ENCODE data around the gene IGF2BP3.
"Not testable (repeated sequence)": the region's sequence is repeated elsewhere in the genome, so short reads cannot be mapped to it uniquely, and the experiment has no call there.

Gene IGF2BP3

GRCh38 chr7:23438171-23438570, 32.1 kb downstream of the IGF2BP3 start:
- in situ Hi-C loops (cut with HindIII; ENCODE audit: low pct_ligation_motif_present, low pct_unique_long_range_greater_than_20kb, low sequenced_read_pairs): no loop called here
- DNase-seq: no peak

DNA sequence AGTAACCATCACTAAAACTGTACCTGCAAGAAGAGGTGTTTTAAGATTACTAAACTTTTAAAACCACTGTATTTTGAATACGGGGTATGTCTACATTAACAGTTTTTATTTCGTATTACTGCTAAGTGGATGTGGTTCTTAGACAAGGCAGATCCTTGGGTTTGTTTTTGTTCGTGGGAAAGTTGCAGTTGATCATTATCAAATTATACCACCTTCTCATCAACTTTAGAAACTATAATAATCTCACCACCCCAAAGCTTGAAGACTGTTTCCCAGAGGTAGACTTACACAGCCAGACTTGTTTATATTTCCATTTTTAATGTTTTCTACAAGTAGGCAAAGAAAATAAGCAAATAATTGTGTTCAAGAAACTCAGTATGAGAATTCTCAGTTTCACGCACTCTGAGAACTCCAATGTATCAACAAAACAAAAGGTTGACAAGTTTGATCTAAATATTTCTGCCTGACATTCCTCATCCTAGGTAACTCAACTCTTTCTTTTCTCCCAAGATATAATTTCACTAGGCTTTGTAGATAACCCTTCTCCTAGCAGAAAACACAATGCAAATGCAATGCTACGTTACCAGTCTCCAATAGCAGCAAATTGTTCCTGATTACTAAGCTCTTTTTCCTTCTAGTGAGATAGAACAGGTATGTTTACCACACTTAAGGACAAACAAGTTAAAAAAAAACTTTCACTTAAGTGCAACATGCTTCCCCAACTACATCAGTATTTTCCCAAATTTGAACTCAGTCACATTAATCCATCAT, 36.0 kb downstream of the IGF2BP3 start:
- in situ Hi-C loops (cut with HindIII; ENCODE audit: low pct_ligation_motif_present, low pct_unique_long_range_greater_than_20kb, low sequenced_read_pairs): no loop called here
- DNase-seq: no peak

GRCh38 chr7:23431702-23432199, 38.5 kb downstream of the IGF2BP3 start:
- DNase-seq: no peak
- in situ Hi-C loops (cut with HindIII; ENCODE audit: low pct_ligation_motif_present, low pct_unique_long_range_greater_than_20kb, low sequenced_read_pairs): no loop called here

GRCh38 chr7:23430893-23431259, 39.4 kb downstream of the IGF2BP3 start:
- no peak for DNase-seq
- in situ Hi-C loops (cut with HindIII; ENCODE audit: low pct_ligation_motif_present, low pct_unique_long_range_greater_than_20kb, low sequenced_read_pairs): no loop called here

- no peak for DNase-seq
- in situ Hi-C loops (cut with HindIII; ENCODE audit: low pct_ligation_motif_present, low pct_unique_long_range_greater_than_20kb, low sequenced_read_pairs): no loop called here
These were observed 43.4 kb downstream of the IGF2BP3 start for GRCh38 chr7:23426876-23427275.

DNA sequence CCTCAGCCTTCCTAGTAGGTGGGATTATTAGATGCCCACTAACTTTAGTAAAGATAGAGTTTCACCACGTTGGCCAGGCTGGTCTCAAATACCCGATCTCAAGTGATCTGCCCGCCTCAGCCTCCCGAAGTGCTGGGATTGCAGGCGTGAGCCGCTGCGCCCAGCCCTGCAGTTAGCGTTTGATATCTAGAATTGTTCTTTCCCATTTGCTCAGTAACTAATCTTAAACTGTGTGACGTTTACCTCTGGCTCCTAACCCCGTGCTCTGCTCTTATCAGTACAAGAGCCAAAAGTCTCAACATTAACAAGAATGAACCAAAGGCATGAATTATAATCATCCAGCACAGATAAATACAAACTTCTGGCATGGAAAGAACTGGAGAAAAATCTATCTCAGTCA, 47.4 kb downstream of the IGF2BP3 start:
- no peak for DNase-seq
- in situ Hi-C loops (cut with HindIII; ENCODE audit: low pct_ligation_motif_present, low pct_unique_long_range_greater_than_20kb, low sequenced_read_pairs): no loop called here

GRCh38 chr7:23422384-23422783, 47.9 kb downstream of the IGF2BP3 start:
- no peak for DNase-seq
- in situ Hi-C loops (cut with HindIII; ENCODE audit: low pct_ligation_motif_present, low pct_unique_long_range_greater_than_20kb, low sequenced_read_pairs): no loop called here

- in situ Hi-C loops (cut with HindIII; ENCODE audit: low pct_ligation_motif_present, low pct_unique_long_range_greater_than_20kb, low sequenced_read_pairs): no loop called here
- no peak for DNase-seq
These were observed 50.4 kb downstream of the IGF2BP3 start for GRCh38 chr7:23419845-23420244.

GRCh38 chr7:23419160-23419559, 51.1 kb downstream of the IGF2BP3 start:
- no peak for DNase-seq
- in situ Hi-C loops (cut with HindIII; ENCODE audit: low pct_ligation_motif_present, low pct_unique_long_range_greater_than_20kb, low sequenced_read_pairs): no loop called here

- DNase-seq: no peak
- in situ Hi-C loops (cut with HindIII; ENCODE audit: low pct_ligation_motif_present, low pct_unique_long_range_greater_than_20kb, low sequenced_read_pairs): no loop called here
These were observed 52.2 kb downstream of the IGF2BP3 start for GRCh38 chr7:23418046-23418445.

DNA sequence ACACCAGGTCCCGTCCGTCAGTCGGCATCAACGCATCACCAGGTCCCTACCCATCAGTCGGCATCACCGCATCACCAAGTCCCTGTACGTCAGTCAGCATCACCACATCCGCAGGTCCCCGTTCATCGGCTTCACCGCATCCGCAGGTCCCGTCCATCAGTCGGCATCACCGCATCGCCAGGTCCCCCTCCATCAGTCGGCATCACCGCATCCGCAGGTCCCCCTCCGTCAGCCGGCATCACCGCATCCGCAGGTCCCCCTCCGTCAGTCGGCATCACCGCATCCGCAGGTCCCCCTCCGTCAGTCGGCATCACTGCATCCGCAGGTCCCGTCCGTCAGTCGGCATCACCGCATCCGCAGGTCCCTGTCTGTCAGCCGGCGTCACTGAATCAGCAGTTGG, 55.1 kb downstream of the IGF2BP3 start:
- in situ Hi-C loops (cut with HindIII; ENCODE audit: low pct_ligation_motif_present, low pct_unique_long_range_greater_than_20kb, low sequenced_read_pairs): no loop called here
- DNase-seq: no peak

GRCh38 chr7:23410446-23411183, 59.7 kb downstream of the IGF2BP3 start:
- in situ Hi-C loops (cut with HindIII; ENCODE audit: low pct_ligation_motif_present, low pct_unique_long_range_greater_than_20kb, low sequenced_read_pairs): no loop called here
- DNase-seq: no peak

DNA sequence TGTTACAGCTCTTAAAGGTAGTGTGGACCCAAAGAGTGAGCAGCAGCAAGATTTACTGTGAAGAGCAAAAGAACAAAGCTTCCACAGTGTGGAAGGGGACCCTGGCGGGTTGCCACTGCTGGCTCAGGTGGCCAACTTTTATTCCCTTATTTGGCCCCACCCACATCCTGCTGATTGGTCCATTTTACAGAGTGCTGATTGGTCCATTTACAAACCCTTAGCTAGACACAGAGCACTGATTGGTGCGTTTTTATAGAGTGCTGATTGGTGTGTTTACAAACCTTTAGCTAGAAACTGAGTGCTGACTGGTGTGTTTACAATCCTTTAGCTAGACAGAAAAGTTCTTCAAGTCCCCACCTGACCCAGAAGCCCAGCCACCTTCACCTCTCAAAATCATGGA, 63.7 kb downstream of the IGF2BP3 start:
- in situ Hi-C loops (cut with HindIII; ENCODE audit: low pct_ligation_motif_present, low pct_unique_long_range_greater_than_20kb, low sequenced_read_pairs); DNase-seq: not testable (repeated sequence)

DNA sequence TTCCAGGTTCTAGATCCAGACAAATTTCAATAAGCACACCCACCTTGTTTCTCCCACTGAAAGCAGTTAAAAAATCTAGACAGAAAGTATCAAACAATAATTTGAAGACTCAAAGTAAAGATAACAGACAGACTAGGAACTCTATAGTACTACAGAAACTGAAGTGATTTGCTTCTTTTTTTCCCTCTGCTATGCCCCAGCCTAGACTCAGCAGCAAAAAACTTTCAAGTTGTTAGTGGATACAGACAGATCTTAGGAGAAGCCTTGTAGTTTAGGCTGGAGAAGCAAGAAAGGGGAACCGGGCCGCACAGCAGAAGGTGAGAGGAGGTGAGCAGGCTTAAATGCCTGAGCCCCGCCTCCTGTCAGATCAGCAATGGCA, 65.1 kb downstream of the IGF2BP3 start:
- no peak for DNase-seq
- in situ Hi-C loops (cut with HindIII; ENCODE audit: low pct_ligation_motif_present, low pct_unique_long_range_greater_than_20kb, low sequenced_read_pairs): no loop called here

DNA sequence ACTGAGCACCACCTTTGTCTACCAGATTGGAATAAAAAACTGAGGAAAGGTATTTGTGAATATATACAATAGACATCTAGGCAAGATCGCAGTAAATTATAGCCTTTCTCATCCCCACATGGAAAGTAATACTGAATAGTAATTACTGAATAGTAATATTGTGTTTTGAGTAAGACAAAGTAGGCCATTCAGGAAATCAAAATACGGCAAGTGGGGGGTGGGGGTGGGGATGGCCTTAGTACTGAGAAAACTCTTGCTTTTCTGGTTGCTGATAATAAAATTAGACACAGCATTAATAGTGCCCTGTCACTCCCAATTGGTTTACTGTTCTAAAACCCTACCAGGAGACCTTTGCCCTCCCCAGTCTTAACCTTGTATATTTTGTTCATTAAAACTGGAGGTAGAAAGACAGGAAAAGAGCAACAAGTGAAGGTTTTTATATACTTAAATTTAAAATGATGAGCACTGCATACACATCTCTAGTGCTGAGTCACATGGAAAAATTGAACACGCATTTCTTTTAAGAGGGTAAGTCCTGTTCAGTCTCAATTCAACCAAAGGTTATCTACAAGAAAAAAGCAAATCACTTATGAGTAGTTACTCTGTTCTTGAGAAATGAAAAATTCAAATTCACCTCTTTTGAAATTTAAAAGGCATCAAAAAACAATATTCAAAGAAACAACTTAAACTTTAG, 65.6 kb downstream of the IGF2BP3 start:
- in situ Hi-C loops (cut with HindIII; ENCODE audit: low pct_ligation_motif_present, low pct_unique_long_range_greater_than_20kb, low sequenced_read_pairs): no loop called here
- DNase-seq: no peak

GRCh38 chr7:23403970-23404369, 66.3 kb downstream of the IGF2BP3 start:
- in situ Hi-C loops (cut with HindIII; ENCODE audit: low pct_ligation_motif_present, low pct_unique_long_range_greater_than_20kb, low sequenced_read_pairs): no loop called here

GRCh38 chr7:23398090-23398489, 72.2 kb downstream of the IGF2BP3 start:
- in situ Hi-C loops (cut with HindIII; ENCODE audit: low pct_ligation_motif_present, low pct_unique_long_range_greater_than_20kb, low sequenced_read_pairs); DNase-seq: not testable (repeated sequence)

More at GRCh38 chr7:23403970-23404369, 66.3 kb downstream of the IGF2BP3 start:
- no peak for DNase-seq

- DNase-seq: no peak
- in situ Hi-C loops (cut with HindIII; ENCODE audit: low pct_ligation_motif_present, low pct_unique_long_range_greater_than_20kb, low sequenced_read_pairs): no loop called here
These were observed 73.0 kb downstream of the IGF2BP3 start for GRCh38 chr7:23397241-23397640.

GRCh38 chr7:23396222-23397015, 73.9 kb downstream of the IGF2BP3 start:
- in situ Hi-C loops (cut with HindIII; ENCODE audit: low pct_ligation_motif_present, low pct_unique_long_range_greater_than_20kb, low sequenced_read_pairs): no loop called here
- no peak for DNase-seq
